ENCODE data around the gene MARK3. TPM values are rescaled to one million over a fixed set of nuclear protein-coding genes. Genes with fewer than 3 reads are reported as not detected.

Gene MARK3
- total and polyA plus RNA-seq, 10 of the 15 experiments (the other 5 are each of a cell fraction or from before 2014, with no cell fraction given): 10.7 to 75.1 (median 41.4) TPM

GRCh38 chr14:103531421-103532215, 146.4 kb downstream of the MARK3 start:
- in situ Hi-C loops (cut with MboI): no loop called here
- H3K9me3 ChIP-seq (replicated peaks; ENCODE audit: control insufficient read depth, insufficient read depth, low read length): no peaks in the 10 kb centered on the region
- H3K4me2 ChIP-seq (ENCODE audit: control insufficient read depth, insufficient read depth): no peak overlapping the region; the same call in 1 of the 2 replicates
- H3K4me1 ChIP-seq (ENCODE audit: control insufficient read depth, insufficient read depth, low read length): peaks cover 22% of the 10 kb centered on the region
- CTCF ChIA-PET: interaction anchor here (1.1 to 5.3 kb wide), 3 partner anchors 13 to 20 kb away, joined by 3 to 39 read pairs (median 4); no protein-coding TSS in a partner anchor
- no peak overlapping the region for H3K9ac ChIP-seq (ENCODE audit: control insufficient read depth, insufficient read depth, low read length)
- intact Hi-C loops (cut with micrococcal nuclease; ENCODE audit: unreplicated experiment): no loop called here
- H3K79me2 ChIP-seq (ENCODE audit: control insufficient read depth, insufficient read depth, low read length): peaks cover 30% of the 10 kb centered on the region
- H2AFZ ChIP-seq (ENCODE audit: control insufficient read depth, low read depth, low read length): no peak overlapping the region
- BruUV-seq (replicated peaks): no TSS peak
- FAIRE-seq: no peak
- DNase-seq (ENCODE audit: low read depth, low spot score): no peak
- H3K27me3 ChIP-seq (replicated peaks in 1 of 2; ENCODE audit: control insufficient read depth in 2 of 2, insufficient read depth in 2 of 2, low read length in 1 of 2): no peaks in the 10 kb centered on the region
- TF ChIP-seq SUPT20H (IDR thresholded peaks at IDR 0.05; ENCODE audit: borderline replicate concordance, control insufficient read depth, low read depth, low read length) (no peak), IRF3 (IDR thresholded peaks at IDR 0.05) (no peak), SREBF1 (IDR thresholded peaks at IDR 0.05; ENCODE audit: low read length) (no peak), MEF2B (IDR thresholded peaks at IDR 0.05; ENCODE audit: partially characterized antibody, poor library complexity, severe bottlenecking) (no peak), BACH1 (IDR thresholded peaks at IDR 0.05; ENCODE audit: borderline replicate concordance) (no peak), PRDM15 (CRISPR knock-in tag; IDR thresholded peaks at IDR 0.05) (no peak), CEBPB (IDR thresholded peaks at IDR 0.05; ENCODE audit: borderline replicate concordance in 1 of 2, low read depth in 2 of 2, low read length in 2 of 2) (no peak), RBBP5 (conservative IDR thresholded peaks at IDR 0.05) (no peak)
- RAD21 ChIA-PET (ENCODE audit: unreplicated experiment): no interaction called here
- 89% methylated on average over 13 of the region's 15 CpGs for WGBS (ENCODE audit: insufficient coverage, insufficient replicate concordance, low lambda C conversion rate, missing lambda C conversion rate)
- H4K20me1 ChIP-seq (ENCODE audit: control insufficient read depth, insufficient read depth): no peaks in the 10 kb centered on the region
- ATAC-seq: no peak
- H3K27ac ChIP-seq (ENCODE audit: control insufficient read depth, insufficient read depth): no peak overlapping the region
- SMC1A ChIA-PET (ENCODE audit: uncharacterized antibody, unreplicated experiment): no interaction called here
- no peak overlapping the region for H3K4me3 ChIP-seq
- POLR2A ChIA-PET: interaction anchor here (0.6 kb wide), 1 partner anchor 904 kb away, joined by 3 read pairs; no protein-coding TSS in a partner anchor
- H3K36me3 ChIP-seq (ENCODE audit: control insufficient read depth in 2 of 2, insufficient read depth in 2 of 2, low read length in 1 of 2): peaks cover 0 to 6% of the 10 kb centered on the region in 2 experiments; a peak in 2 of 4 replicates

All from GM12878 (cell line).